HG03442 (cell line): Measurements from ENCODE around the gene ZFP3.
"Not testable (repeated sequence)": the region's sequence is repeated elsewhere in the genome, so short reads cannot be mapped to it uniquely, and the experiment has no call there.

ENCODE experiments used
- ATAC-seq: cut with Tn5 transposase; IDR thresholded peaks from one replicate; pipeline ENCODE4 v1.9.1; 2021; ENCODE audit warnings: mild to moderate bottlenecking, moderate library complexity; ENCODE audit not compliant: unreplicated experiment

The ZFP3 gene

DNA sequence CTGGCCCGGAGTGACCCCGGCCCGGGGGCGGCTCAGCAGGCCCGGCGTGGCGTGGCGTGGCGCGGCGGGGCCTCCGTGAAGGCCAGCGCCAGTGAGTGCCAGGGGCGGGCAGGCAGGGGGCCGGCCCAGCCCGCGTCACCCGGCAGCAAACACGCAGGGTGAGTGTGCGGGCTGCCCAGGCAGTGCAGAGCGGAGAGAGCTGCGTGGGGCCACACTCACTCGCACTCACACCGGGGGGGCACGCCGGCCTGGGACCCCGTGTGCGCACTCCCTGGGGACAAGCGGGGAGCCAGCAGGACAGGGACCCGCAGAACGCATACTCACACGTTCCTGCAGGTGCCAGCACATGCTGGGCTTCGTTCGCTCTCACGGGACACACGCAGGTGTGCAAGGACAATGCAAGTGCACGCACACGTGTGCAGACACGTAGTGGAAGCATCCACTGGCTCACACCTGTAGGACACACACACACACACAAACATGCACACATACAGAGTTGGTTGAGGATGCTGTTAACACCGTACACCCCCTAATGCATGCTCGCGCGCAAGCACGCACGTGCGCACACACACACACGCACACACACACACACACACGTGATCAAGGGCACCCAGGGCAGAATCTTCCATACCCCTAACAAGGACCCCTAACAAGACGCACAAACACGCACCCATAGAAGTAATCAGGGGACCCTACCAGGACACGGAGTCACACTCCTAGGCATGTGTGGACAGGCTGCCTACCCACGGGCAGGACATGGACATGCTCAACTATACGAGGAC, 45.3 kb downstream of the ZFP3 start:
- ATAC-seq = no peak

DNA sequence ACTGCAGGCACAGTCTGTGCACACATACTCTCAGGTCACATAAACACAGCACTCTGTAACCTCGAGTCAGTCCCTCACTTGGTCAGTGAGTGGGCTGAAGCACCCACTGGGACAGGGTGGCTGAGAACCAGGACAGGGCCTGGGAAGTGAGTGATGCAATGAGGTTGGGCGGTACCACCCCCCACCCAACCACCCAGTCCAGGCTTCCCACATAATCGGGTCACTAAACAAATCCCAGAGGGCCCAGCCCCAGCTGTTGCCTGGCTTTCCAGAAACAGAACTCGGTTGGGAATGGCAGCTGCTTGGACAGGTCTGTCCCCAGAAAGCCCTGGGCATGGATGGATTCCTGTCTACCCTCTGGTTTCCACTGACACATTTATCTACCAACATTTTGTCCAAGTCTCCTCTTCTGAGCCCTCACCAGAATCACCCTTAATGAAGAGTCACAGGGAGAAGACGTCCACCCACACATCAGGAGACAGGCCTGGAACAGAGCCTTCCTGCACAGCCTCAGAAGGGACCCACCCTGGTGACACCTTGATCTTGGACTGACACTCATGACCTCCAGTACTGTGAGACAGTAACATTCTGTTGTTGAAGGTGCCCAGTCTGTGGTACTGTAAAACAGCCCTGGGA, 46.0 kb downstream of the ZFP3 start:
- ATAC-seq = not testable (repeated sequence)

DNA sequence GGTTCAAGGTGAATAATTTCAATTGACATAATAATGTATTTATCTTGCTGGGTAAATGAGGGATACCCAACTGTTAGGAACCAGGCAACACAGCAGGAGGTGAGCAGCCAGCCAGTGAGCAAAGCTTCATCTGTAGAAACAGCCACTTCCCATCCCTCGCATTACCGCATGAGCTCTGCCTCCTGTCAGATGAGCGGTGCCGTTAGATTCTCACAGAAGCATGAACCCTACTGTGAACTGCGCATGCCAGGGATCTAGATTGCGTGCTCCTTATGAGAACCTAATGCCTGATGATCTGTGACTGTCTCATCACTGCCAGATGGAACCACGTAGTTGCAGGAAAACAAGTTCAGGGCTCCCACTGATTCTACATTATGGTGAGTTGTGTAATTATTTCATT, 46.6 kb downstream of the ZFP3 start:
- ATAC-seq = not testable (repeated sequence)

DNA sequence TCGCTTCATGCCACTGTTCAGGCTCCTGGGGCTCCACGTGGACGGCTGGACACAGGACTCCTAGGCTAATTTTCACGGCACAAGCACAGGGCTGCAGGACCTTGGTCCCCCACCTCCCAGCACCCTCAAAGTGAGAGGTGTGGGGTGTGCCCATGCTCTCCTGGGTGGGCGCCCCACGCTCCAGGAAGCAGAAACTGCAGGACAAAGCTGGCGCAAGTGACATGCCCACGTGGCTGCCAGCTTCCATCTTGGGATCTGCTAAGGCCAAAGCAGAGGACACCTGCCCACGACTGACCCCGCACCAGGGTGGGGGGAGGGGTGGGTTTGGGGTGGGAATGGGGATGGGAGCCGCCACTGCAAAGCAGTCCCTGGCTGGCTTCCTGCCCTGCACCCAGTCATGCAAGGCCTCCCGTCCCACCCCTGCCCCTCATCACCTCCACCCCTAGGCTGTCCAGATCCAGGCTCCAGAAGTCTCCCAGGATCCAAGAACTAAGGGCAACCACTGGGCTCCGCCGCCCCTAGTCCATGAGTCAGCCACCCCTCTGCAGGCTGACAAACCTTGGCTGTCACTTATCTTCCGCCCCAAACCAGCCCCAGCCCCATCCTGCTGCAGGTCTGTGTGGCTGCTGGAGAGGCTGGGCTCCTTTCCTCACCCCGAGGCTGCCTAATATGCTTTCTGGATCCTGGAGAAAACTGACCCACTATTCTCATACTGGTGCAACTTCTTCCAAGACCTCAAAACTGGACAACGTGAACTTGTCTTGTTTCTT, 48.6 kb downstream of the ZFP3 start:
- ATAC-seq = no peak

DNA sequence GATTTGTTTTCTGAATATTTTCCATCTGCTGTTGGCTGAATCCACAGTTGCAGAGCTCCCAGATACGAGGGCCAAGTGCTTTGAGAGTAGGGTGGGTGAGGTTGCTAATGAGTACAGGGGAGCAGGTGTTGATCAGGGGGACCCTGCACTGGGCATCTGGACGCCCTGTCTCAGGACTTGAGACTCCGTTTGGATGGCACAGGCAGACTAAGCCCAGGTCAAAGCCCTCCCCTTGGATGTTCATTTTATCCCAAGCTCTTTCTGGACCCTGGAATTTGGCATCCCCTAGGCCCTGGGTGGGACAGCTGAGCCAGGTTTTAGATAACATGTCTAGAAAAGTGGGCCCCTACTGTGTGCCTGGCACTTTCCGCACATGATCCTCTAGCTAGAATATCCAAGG, 49.6 kb downstream of the ZFP3 start:
- ATAC-seq = no peak

DNA sequence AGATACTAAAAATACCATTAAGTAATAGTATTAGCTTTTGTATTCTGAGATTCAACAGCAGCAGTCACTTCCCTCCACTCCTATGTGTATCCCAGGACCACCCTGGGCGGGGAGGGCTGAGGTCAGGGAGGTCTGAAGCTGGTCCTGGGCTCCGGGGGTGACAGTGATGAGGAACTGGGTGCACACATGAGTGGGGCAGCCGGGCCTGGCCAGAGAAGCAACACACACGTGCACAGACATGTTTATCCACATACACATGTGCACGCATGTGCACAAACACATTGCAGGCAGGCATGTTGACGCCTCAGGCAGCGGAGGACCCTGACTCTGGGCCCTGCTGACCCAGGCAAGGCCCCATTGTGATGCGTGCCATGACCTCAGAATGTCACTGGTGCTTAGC, 50.1 kb downstream of the ZFP3 start:
- not testable (repeated sequence) for ATAC-seq

DNA sequence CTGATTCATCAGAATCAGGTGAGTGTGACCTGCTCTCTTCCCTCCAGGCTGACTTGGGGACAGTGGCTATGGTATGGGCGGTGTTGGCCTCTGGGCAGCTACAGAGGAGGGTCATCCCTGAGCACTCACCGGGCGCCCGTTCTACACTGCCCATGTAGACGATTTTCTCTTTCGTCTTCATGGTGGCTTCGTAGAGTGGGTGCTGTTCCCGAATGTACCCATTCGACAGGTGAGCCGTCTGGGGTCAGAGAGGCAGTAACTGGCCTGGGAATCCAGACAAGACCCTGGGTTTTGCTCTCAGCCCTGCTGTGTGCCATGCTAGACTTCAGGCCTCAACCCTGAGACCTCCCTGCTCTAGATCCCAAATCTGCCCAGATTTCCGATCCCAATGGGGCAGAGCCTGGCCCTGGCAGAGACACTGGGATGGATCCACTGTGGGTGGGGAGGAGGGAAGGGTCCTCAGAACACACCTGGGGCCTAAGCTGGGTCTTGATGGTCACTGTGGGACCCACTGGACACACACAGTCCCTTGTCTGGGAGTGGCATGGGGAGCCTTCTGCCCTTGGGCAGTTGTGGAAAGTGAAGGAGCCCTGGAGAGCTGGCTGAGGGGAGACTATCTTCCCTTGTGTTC, 50.8 kb downstream of the ZFP3 start:
- ATAC-seq = no peak

DNA sequence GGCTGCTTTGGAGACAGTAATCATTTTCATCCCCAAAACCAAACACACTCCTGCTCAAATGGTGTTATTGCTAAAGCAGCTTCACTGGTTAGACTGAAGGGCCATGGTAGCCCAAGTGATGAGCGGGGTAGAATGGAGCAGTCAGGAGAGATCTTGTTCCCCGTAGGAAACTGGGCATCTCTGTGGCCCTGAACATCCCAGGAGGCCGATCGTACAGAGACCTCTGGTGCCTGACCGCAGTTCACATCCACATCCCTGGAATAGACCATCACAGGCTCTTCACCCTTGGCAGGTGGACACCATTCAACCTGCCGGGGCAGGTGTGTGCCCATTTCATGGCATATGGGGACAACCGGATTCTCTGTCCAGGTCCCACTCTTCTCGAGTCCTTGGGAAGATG, 51.5 kb downstream of the ZFP3 start:
- not testable (repeated sequence) for ATAC-seq

DNA sequence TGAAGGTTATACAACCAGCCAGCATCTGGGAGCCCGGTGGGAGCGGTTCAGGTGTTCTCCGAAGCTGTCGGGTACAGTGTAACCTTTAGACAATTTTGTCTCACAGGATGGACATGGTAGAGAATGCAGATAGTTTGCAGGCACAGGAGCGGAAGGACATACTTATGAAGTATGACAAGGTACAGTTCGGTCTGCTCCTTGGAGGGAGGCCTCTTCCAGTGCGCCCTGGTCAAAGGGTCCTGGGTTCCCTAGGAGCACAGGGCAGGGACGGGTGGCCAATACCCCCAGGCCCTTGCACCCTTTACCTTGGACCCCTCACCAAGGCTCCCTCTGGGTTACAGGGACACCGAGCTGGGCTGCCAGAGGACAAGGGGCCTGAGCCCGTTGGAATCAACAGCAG, 52.0 kb downstream of the ZFP3 start:
- not testable (repeated sequence) for ATAC-seq

DNA sequence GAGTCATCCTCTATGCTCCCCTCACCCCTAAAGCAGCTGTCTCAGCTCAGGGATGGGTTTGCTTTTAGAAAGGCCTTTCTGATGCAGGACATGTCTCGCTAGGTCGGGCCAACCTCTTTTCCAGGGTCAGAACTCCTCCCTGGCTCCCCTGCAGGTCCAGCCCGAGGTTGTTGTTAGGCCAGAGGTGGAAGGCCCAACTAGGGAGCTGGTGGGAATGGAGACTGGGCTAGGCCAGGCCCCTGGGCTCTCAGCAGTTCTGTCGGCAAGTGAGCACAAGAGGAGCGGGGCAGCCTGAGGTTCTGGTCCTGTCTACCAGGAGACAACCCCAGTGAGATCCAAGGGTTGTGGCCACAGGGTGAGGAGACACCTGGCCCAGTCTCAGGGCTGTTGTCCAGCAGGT, 52.4 kb downstream of the ZFP3 start:
- not testable (repeated sequence) for ATAC-seq

DNA sequence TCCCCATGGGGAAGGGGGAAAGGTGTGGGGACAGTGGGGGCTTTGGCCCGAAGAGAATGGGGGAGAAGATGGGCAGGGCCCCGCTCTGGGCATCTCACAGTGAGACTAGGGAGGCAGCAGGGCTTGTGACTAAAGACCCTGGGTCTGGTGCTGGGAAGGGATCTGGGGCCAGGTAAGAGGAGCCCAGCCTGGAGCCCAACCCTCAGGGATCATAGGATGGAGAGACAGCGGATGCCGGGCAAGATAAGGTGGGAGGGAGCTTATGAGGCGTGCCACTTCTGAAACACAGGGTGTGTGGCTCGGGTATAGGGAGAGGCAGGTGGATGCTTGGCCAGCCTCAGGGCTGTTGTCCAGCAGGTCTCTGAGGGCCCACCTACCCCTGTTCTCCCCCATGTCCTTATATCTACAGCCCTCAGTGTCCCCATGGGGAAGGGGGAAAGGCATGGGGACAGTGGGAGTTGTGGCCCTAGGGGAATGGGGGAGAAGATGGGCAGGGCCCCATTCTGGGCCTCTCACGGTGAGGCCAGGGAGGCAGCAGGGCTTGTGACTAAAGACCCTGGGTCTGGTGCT, 53.0 kb downstream of the ZFP3 start:
- ATAC-seq = no peak

DNA sequence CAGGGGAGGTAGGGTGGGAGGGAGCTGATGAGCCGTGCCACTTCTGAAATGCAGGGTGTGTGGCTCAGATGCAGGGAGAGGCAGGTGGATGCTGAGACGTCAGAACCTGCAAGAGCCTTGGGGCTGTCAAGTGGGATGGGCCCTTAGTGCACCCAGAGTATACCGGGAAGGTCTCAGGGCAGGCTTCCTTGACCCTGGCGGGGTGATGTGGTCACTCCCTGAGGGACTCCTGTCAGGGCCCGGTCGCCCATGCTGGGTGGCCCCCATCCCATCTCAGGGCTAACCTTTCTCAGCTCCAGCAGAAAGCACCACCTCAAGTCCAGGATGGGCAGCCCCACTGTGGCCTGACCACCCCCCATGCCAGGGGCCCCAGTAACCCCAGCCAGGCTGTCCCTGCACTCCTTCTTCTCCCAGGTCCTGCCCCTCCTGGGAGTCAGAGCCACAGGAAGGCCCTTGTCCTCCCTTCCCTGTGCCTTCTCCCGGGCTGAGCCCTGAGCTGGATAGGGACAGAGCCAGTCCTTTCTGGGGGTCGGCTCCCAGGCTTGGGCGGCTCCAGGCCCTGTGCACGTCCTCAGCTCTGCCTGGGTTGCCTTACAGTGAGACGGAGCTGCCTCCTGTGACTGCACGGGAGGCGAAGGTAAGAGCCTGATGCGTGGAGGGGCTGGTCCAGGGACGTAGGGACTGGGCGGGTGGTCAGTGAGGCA, 53.7 kb downstream of the ZFP3 start:
- ATAC-seq = not testable (repeated sequence)

DNA sequence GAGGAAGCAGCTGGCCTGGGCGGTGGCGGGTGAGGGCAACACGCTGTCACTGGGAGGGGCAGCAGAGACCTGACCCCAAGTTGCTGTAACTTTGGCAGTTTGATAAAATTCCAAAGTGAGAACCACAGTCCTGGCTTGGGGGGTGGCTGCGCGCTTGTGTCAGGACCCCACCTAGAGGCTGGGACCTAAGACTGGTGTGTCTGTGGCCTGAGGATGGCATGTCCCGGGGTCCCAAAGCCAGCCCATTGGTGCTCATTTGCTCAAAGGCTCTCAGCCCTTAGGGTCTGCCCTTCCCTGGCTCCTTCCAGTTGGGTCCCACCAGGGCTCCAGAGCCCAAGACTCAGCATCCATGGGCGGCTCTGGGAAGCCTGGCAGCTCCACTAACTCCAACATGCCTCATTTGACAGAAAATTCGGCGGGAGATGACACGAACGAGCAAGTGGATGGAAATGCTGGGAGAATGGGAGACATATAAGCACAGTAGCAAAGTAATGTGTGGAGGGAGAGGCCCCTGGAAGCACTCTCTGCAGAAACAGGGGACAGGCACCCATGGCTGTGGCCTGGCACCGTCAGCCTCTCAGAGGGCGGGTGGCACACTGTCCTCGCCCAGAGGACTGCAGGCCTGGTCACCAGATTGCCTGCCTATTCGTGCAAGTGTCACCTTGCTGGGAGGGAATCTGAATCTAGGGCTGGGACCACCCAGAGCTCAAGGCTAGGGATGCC, 54.4 kb downstream of the ZFP3 start:
- not testable (repeated sequence) for ATAC-seq

DNA sequence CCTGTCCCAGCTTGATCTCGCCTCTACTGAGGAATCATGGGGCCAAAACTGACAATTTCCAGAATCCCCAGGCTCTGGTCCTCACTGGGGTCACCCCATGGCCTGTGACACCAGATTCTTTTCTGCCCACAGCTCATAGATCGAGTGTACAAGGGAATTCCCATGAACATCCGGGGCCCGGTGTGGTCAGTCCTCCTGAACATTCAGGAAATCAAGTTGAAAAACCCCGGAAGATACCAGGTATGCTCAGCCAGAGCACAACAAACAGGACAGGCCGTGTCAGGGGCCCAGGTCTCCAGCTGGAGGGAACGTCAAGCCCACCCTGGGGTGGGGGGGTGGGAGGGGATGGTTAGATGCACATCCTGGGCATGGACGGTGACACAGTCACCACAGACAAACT, 55.0 kb downstream of the ZFP3 start:
- ATAC-seq = no peak

DNA sequence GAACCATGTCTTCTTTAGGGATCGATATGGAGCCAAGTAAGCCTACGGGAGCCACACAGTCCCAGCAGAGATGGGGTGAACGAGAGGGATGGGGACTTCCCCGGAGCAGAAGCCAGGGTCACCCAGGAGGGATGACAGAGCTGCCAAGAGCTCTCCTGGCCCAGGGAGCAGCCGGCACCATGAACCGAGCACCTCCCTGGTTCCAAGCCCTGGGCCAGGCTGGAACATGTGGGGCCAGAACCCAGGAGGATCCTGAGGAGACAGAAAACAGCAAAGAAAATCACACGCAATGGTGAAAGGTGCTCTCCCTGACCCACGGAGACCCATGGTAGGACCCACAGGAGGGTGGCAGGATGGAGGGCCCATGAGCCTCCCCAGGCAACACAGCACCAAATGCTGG, 55.7 kb downstream of the ZFP3 start:
- not testable (repeated sequence) for ATAC-seq

DNA sequence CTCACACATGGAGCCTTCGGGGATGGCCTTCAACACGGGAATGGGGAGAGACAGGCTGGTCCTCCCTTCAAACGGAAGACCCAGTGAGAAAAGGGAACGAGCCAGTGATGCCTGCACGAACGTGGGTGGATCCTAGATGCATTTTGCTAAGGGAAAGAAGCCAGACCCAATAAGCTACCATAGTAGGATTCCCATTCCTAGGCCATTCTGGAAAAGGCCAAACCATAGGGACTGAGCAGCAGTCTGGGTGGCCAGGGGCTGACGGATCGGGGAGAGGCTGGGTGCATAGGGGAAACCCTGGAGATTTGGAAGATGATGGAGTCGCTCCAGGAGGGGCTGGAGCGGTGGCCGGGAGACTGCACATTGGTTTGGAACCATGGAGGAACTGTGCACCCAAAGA, 56.3 kb downstream of the ZFP3 start:
- ATAC-seq = not testable (repeated sequence)

DNA sequence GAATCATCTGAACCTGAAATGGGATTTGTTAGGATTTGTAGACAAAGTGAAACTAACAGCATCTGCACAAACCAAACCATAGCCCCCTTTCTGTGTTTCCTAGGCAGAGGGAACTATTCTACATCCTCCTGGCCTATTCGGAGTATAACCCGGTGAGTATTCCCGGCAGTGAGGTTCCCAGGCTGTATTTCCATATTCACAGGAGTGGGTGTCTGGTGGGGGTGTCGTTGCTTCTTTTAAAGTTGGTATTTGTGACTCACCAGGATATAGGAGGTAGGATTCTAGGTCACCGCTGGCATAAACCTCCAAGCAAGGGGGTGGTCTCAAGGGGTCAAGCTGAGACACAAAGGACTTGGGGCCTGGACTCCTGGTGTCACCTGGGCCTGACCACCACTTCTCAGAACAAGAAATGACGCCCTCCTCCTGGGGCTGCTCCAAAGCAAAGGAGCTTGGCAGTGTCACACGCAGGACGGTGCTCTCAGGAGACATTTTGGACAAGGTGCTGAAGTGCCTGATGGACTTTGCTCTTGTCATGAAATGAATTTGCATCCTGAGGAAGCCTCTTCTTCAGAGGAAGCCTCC, 57.0 kb downstream of the ZFP3 start:
- not testable (repeated sequence) for ATAC-seq

DNA sequence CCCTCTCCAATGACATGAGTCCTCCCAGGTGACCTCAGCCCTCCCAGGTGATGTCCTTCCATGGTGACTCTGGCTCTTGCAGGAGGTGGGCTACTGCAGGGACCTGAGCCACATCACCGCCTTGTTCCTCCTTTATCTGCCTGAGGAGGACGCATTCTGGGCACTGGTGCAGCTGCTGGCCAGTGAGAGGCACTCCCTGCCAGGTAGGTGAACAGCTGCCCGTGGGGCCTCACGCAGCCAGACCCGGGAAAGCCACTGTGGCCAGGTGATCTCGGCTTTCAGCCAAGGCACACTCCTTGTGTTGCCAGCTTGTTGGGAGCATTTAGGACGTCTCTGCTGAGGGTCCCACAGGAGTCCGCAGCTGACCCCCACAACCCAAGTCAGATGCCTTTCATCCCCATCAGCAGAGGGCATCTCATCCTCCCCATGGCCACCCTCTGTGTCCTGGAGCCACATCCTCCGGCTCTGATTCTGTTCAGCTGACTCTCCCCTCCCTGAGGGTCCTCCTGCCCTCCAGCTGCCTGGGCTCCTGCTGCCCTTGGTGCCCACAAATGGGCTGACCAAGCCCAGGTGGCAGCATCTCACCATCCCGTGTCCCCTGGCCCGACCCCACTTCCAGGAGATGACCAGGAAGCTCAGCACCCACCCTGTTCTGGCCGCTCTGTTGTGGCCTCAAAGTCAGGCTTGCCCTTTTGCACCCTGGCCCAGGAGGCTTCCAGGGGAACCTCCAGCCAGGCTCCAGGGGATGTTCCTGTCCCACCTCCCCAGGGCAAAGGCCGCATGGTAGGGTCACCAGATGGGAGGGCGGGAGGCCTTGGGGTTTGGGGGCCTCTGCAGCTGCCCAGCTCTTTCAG, 57.7 kb downstream of the ZFP3 start:
- no peak for ATAC-seq
